ENCODE results near the gene CEP57L1.
A peak's percentile ranks its signal among the peaks of the same experiment; 100 is the strongest.

Gene CEP57L1

DNA sequence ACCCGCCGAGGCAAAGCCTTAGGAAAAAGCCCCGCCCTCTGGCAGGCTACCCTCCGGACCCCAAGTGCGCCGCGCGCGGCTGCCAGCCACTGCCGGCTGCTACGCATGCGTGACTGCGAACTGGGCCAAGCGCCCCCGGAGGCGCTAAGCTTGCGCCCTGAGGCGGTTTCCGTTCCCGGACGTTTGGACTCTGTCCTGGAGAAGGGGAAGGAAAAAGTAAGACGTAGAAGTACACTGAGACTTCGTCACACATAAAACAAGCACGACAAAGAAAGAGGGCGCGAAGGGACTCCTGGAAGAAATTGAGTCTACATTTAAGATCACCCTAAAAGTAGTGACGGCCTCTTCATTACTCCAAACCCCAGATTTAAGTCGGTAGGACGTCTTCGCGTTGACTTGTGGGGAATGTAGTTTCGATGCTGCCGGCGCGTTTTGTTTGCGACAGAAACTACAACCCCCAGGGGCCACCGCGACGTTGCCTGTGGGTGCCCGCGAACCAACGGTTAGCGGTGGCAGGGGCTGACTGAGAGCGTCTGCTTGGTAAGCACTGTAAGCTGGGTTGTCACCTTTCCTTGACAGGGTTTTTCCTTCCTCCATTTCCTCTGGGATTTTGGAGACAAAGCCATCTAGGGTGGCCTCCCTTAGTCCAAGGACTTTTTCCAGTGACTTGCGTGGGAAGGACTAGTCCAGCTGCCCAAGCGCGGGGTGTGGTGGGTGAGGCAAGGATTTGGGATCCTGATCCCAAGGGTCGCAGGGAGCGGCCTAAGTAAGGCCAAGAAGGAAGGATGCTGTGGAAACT, at the start of gene CEP57L1:
Gene CEP57L1, plus strand, starts transcription at position 472 of the 799 bp plus-strand sequence. CDS start 49,715 bp downstream, outside the sequence.
- H3K4me3 ChIP-seq (ENCODE audit: low read length), result peak within 1 kb of the TSS; percentile 80
- no peak for TF ChIP-seq ZNF274 (IDR thresholded peaks at IDR 0.05; ENCODE audit: low read depth, low read length)

DNA sequence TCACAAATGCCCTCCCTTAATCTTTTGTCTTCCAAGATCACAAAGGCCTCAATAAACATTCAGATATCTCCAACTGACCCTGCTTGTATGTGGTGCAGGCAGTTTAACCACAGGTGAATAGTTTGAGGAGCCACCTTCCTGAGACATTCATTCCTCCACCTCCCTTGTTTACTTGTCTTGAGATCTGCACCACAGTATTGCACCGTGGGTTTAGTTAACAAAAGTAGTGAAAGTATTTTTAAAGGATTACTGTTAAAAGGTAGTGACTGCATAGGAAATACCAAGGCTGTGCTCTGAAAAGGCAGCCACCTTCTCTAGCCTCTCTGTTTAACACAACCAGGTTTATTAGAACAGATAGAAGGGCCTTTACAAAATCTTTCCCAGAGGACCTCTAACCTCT, 47.1 kb upstream of the CEP57L1 start:
- no peak for TF ChIP-seq ZNF274 (IDR thresholded peaks at IDR 0.05; ENCODE audit: low read depth, low read length)
- H3K4me3 ChIP-seq (ENCODE audit: low read length), result no peak overlapping the region

DNA sequence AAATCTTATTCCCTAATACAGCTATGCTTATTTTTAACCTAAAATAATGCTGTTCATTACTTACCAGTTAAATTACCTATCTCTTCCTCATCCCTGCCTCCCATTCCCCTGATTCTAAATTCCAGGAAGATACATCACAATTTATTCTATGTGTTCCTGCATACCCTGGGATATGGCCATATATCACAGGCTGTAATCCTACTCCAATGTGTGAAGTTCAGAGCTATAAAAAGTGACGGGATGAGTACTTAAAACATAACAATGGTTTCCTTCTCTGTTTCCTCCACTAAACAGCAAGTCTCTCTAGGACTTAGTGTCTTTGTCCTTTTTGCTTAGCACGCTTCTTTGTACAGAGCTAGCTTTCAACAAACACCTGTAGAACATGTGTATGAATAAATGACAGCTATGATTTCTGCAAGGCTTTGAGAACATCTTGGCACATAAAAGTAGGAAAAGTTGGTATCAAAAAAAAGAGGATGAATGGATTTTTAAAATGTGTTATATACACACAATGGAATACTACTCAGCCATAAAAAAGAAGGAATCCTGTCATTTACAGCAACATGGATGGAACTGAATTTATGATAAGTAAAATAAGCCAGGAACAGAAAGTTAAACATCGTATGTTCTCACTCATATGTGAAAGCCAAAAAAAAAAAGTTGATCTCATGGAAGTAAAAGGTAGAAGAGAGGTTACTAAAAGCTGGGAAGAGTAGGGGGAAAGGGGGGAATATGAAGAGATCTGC, 46.5 kb upstream of the CEP57L1 start:
- no peak overlapping the region for H3K4me3 ChIP-seq (ENCODE audit: low read length)
- no peak for TF ChIP-seq ZNF274 (IDR thresholded peaks at IDR 0.05; ENCODE audit: low read depth, low read length)

DNA sequence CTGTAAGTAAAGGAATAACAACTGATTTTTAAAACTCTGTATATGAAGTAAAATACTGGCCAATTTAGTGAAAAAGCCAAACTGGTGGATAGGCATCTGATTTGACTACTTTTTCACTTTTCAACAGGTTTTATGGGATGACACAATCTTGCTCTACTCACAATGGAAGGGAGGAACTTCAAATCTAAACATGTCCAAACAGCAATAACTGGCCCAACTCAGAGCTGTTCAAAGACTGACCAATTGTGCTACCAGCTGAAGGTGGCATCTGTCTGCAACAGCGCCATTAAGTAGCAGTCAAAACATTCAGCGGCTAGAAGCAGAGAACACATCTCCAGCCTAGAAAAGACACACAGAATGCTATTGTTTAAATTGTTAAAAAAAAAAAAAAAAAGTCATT, 45.3 kb upstream of the CEP57L1 start:
- H3K4me3 ChIP-seq (ENCODE audit: low read length), result no peak overlapping the region
- TF ChIP-seq ZNF274 (IDR thresholded peaks at IDR 0.05; ENCODE audit: low read depth, low read length), result no peak

DNA sequence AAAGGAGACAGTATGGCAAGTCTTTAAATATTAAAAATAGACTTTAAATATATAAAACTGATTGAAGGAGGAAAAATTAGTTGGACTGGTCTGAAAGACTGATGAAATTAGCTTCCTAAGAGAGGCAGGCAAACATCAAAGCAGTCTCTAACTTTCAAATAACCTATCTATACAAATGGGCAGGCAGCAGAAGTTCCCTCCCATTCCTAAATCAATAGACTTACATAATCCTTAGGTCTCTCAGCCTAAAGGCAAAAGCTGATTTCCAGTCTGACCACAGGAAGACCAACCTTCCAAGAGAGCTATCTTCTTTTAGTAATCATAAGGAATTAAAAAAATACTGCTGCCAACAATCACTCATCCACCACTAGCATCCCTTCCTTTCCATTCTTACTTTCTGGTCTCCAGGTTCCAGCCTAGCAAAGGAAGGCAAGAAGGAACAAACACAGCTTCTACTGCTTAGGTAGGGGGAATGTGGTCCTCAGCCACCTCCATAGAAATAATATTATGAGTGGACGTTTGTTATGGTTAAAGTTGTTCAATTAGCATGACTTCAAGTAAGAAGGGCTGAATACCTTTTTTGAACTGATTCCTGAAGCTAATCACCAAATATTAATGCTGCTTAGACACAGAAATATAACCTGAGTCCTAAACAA, 44.7 kb upstream of the CEP57L1 start:
- no peak overlapping the region for H3K4me3 ChIP-seq (ENCODE audit: low read length)
- no peak for TF ChIP-seq ZNF274 (IDR thresholded peaks at IDR 0.05; ENCODE audit: low read depth, low read length)

DNA sequence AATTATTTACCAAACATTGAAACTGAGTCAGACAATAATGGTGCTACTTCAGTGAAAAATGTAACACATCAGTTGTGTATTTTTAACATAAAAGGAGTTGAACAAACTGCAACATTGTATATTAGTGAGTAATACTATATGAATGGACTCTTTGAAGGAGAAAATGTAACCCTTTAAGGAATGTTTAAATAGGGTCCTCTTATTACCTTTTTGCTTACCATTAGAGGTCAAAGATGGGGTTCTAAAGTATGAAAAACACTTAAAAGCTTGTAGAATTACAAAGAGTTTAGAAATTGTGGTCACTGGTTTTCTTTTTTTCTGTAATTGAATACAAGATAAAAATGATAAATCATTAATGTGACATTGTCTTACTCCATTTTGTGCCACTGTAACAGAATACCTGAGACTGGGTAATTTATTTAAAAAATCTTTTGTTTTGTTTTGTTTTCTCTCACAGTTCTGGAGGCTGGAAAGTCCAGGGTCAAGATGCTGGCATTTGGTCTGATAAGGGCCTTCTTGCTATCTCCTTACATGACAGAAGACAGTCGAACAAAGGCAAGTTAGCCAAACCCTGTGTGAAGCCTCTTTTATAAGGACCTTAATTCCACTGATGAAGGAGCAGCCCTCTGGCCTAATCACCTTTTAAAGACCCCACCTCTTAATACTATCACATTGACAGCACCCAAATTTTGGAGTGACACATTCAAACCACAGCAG, 43.8 kb upstream of the CEP57L1 start:
- no peak overlapping the region for H3K4me3 ChIP-seq (ENCODE audit: low read length)
- no peak for TF ChIP-seq ZNF274 (IDR thresholded peaks at IDR 0.05; ENCODE audit: low read depth, low read length)

DNA sequence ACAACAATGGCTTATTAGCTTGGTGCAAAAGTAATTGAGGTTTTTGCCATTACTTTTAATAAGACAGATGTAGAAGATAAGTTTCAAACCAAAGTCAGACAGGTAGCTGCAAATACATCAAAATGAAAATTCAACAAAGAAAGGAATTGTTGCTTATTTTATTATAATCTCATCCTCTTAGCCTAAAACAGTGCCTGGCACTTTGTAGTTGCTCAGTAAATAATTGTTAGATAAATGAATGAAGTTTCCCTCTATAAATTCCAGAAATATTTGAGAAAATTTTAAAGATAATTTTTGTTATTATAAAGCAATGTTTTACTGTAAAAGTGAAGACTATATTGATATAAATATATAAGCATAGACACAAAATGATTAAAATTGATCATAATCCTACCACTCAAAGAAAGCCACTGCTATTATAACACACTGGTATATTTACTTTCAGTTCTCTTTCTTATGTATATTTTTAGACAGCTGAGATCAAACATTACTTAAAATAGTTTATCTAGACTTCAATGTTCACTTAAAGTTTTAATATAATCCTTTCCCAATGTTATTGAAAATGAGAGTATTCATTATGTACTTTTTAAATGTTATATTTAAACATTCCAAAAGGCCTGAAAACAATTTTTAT, 43.2 kb upstream of the CEP57L1 start:
- no peak overlapping the region for H3K4me3 ChIP-seq (ENCODE audit: low read length)

DNA sequence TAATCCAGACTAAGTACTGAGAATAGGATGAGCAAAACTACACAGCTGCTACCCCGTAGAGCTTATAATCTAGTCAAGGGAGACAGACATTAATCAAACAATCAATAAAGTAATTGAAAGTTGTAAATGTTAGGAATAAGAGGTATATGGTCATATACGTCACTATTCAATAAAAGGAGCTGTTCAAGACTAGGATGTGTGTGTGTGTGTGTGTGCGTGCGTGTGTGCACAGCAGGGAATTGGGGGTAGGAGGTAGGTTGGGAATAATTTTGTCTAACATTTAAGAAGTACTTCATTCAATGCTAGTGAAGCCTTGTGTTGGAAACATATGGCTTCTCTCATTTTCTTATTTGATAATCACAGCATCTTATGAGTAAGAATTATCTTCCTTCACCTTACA, 42.5 kb upstream of the CEP57L1 start:
- H3K4me3 ChIP-seq (ENCODE audit: low read length), result no peak overlapping the region
- no peak for TF ChIP-seq ZNF274 (IDR thresholded peaks at IDR 0.05; ENCODE audit: low read depth, low read length)

More for the DNA sequence above, 43.2 kb upstream of the CEP57L1 start:
- TF ChIP-seq ZNF274 (IDR thresholded peaks at IDR 0.05; ENCODE audit: low read depth, low read length), result no peak

DNA sequence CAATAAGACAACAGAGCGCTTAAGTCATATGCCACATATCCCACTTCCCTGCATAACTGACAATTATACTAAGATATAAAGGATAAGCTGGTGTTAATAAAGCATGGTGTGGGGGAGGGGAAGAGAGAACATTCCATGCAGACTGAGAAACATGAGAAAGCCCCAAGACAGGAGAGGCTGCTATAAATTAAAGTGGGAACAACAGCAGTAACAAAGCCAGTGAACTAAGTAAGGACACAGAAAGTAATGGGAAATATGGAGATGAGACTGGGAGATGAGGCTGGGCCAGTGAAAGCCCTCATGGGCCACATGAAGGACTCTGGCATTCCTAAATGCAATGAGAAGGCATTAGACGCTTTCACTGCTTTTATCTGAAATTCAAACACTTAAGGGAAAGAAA, 42.0 kb upstream of the CEP57L1 start:
- TF ChIP-seq ZNF274 (IDR thresholded peaks at IDR 0.05; ENCODE audit: low read depth, low read length), result no peak
- H3K4me3 ChIP-seq (ENCODE audit: low read length), result no peak overlapping the region

DNA sequence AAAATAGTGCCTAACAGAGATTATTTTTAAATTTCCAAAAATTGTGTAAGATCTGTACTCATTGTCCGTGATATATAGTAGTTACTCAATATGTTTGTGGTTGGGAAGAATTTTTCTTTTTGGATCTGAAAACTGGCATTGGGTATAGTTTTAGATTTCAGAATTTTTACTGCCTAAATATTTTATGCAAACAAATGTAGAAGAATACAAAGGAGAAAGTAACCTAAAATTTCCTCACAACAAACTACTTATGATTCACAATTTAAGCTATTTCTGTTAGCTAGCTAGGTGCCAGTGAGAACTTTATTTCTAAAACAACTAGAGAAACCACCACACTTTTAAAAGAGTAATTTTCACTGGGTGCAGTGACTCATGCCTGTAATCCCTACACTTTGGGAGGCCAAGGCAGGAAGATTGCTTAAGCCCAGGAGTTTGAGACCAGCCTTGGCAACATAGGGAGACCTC, 39.5 kb upstream of the CEP57L1 start:
- no peak for TF ChIP-seq ZNF274 (IDR thresholded peaks at IDR 0.05; ENCODE audit: low read depth, low read length)
- no peak overlapping the region for H3K4me3 ChIP-seq (ENCODE audit: low read length)

DNA sequence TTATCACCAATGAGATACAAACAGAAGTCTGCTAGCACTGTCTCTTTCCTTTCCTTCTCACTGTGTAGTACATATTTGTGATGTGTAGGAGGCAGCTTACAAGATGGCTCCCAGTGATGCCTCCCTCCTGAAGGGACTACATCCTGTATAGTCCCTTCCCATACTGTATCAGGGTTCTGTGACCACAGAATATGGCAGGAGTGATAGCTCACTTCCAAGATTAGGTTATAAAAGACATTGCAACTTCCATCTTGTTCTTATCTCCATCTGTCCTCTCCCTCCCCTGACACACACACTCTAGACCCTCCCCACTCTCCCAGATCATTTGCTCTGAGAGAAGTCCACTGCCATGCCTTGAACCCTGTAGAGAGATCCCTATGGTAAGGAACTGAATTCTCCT, 38.6 kb upstream of the CEP57L1 start:
- no peak for TF ChIP-seq ZNF274 (IDR thresholded peaks at IDR 0.05; ENCODE audit: low read depth, low read length)
- H3K4me3 ChIP-seq (ENCODE audit: low read length), result no peak overlapping the region

DNA sequence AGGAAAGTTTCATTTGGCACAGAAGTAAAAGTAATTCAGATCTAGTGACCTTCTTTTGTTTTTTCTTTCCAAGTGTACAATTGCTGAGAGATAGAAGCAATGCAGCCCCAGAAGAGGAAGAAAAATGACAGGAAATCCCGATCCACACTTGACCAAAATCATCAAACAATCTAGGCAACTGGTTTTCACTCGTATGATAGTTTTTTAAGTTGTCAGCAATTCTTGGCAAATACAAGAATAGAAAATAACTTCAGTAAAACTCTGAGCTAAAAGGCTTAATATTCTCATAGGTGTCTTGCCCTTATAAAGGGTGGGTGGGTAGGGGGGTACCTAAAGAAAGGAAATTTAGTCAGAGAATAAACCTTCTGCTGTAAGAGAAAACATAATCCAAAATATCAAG, 36.7 kb upstream of the CEP57L1 start:
- TF ChIP-seq ZNF274 (IDR thresholded peaks at IDR 0.05; ENCODE audit: low read depth, low read length), result no peak
- no peak overlapping the region for H3K4me3 ChIP-seq (ENCODE audit: low read length)

DNA sequence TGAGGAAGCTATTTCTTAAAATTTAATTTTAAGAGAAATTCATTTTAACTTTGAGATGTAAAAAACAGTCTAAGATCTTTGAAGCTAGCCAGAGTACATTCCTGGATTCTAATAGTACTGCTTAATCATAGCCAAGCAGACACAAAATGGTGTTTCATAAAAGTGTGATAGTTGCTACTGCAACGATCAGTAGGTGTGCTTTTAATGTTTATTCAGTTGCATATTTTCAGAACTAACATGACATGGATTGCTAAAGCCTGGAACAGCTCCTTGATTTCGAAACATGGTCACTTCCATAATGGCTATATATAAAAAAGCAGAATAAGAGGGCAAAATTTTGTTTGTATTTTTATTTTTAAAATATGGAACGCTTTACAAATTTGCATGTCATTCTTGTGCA, 36.2 kb upstream of the CEP57L1 start:
- TF ChIP-seq ZNF274 (IDR thresholded peaks at IDR 0.05; ENCODE audit: low read depth, low read length), result no peak
- no peak overlapping the region for H3K4me3 ChIP-seq (ENCODE audit: low read length)
